H9 (cell line): ENCODE data around the gene COL28A1. TPM values are rescaled to one million over a fixed set of nuclear protein-coding genes. Genes with fewer than 3 reads are reported as not detected.

Source experiments
- DNase-seq: peaks from one replicate; pipeline ENCODE4 v3.0.0-alpha.2; 2017
- H2AFZ ChIP-seq: one replicate; pipeline ENCODE4 v1.6.1; 2013; ENCODE audit warnings: mild to moderate bottlenecking, low read length, control low read depth, moderate library complexity
- H2AK5ac ChIP-seq: 2 replicates; pipeline ENCODE4 v1.6.1; 2013; ENCODE audit warnings: low read length, control low read depth, mixed read lengths; ENCODE audit not compliant: insufficient read length
- H2BK120ac ChIP-seq: one replicate; pipeline ENCODE4 v1.6.1; 2013; ENCODE audit warnings: low read depth, mild to moderate bottlenecking, low read length, control low read depth, inconsistent platforms; ENCODE audit not compliant: poor library complexity, severe bottlenecking
- H2BK12ac ChIP-seq: 2 replicates; pipeline ENCODE4 v1.6.1; 2013; ENCODE audit warnings: low read length, control low read depth, mixed read lengths, low read depth; ENCODE audit not compliant: insufficient read length
- H2BK15ac ChIP-seq: 2 replicates; pipeline ENCODE4 v1.6.1; 2013; ENCODE audit warnings: low read depth, low read length, control low read depth
- H2BK20ac ChIP-seq: one replicate; pipeline ENCODE4 v1.6.1; 2013; ENCODE audit warnings: low read depth, mild to moderate bottlenecking, low read length, control low read depth, inconsistent platforms; ENCODE audit not compliant: poor library complexity, severe bottlenecking
- H2BK5ac ChIP-seq: 2 replicates; pipeline ENCODE4 v1.6.1; 2013; ENCODE audit warnings: low read length, control low read depth, mixed read lengths; ENCODE audit not compliant: insufficient read length
- H3K14ac ChIP-seq: 2 replicates; pipeline ENCODE4 v1.6.1; 2013; ENCODE audit warnings: low read length, control low read depth; ENCODE audit not compliant: insufficient read depth
- H3K18ac ChIP-seq: 2 replicates; pipeline ENCODE4 v1.6.1; 2013; ENCODE audit warnings: low read depth, mild to moderate bottlenecking, mixed read lengths, low read length, control low read depth; ENCODE audit not compliant: insufficient read length
- H3K23ac ChIP-seq: 2 replicates; pipeline ENCODE4 v1.6.1; 2013; ENCODE audit warnings: low read length, control low read depth, mixed read lengths, low read depth; ENCODE audit not compliant: insufficient read length
- H3K23me2 ChIP-seq: 2 replicates; pipeline ENCODE4 v1.6.1; 2013; ENCODE audit warnings: low read depth, mild to moderate bottlenecking, mixed read lengths, low read length, control low read depth; ENCODE audit not compliant: insufficient read length, poor library complexity, severe bottlenecking
- H3K27ac ChIP-seq: 2 replicates; pipeline ENCODE4 v1.5.1; 2013; ENCODE audit warnings: low read length, control low read depth, mixed read lengths, low read depth; ENCODE audit not compliant: insufficient read length
- H3K27me3 ChIP-seq: 2 replicates; pipeline ENCODE4 v1.6.1; 2013; ENCODE audit warnings: low read length, control low read depth, inconsistent platforms; ENCODE audit not compliant: insufficient read depth
- H3K4ac ChIP-seq: 2 replicates; pipeline ENCODE4 v1.6.1; 2013; ENCODE audit warnings: low read depth, mild to moderate bottlenecking, control low read depth, inconsistent platforms, low read length, moderate library complexity
- H3K4me1 ChIP-seq: 2 replicates; pipeline ENCODE4 v1.6.1; 2013; ENCODE audit warnings: low read length, control low read depth, inconsistent platforms; ENCODE audit not compliant: insufficient read depth
- H3K4me2 ChIP-seq: 2 replicates; pipeline ENCODE4 v1.6.1; 2013; ENCODE audit warnings: low read length, control low read depth, mixed read lengths; ENCODE audit not compliant: insufficient read length, insufficient read depth
- H3K56ac ChIP-seq: 2 replicates; pipeline ENCODE4 v1.6.1; 2013; ENCODE audit warnings: low read depth, mild to moderate bottlenecking, mixed read lengths, low read length, control low read depth; ENCODE audit not compliant: insufficient read length
- H3K79me1 ChIP-seq: 2 replicates; pipeline ENCODE4 v1.6.1; 2013; ENCODE audit warnings: low read depth, mild to moderate bottlenecking, moderate library complexity, low read length, control low read depth, inconsistent platforms; ENCODE audit not compliant: insufficient read depth, poor library complexity, severe bottlenecking
- H3K79me2 ChIP-seq: 2 replicates; pipeline ENCODE4 v1.6.1; 2013; ENCODE audit warnings: low read length, control low read depth, inconsistent platforms; ENCODE audit not compliant: insufficient read depth
- H3K9ac ChIP-seq: 2 replicates; pipeline ENCODE4 v1.6.1; 2013; ENCODE audit warnings: low read length, control low read depth, mixed read lengths; ENCODE audit not compliant: insufficient read length; ENCODE audit errors: extremely low read depth
- H3K9me3 ChIP-seq: one replicate; pipeline ENCODE4 v1.6.1; 2013; ENCODE audit warnings: low read depth, low read length, inconsistent platforms; ENCODE audit not compliant: control insufficient read depth
- H3T11ph ChIP-seq: one replicate; pipeline ENCODE4 v1.6.1; 2013; ENCODE audit warnings: mild to moderate bottlenecking, low read length, control low read depth, inconsistent platforms
- H4K20me1 ChIP-seq: one replicate; pipeline ENCODE4 v1.6.1; 2013; ENCODE audit not compliant: control insufficient read depth, insufficient read length, insufficient read depth
- H4K5ac ChIP-seq: 2 replicates; pipeline ENCODE4 v1.6.1; 2013; ENCODE audit warnings: low read depth, mild to moderate bottlenecking, mixed read lengths, low read length, control low read depth; ENCODE audit not compliant: insufficient read length
- H4K8ac ChIP-seq: replicated peaks from 2 replicates; pipeline ENCODE4 v1.6.1; 2013; ENCODE audit warnings: low read length, control low read depth, mixed read lengths, low read depth; ENCODE audit not compliant: insufficient read length
- H4K91ac ChIP-seq: 2 replicates; pipeline ENCODE4 v1.6.1; 2013; ENCODE audit warnings: low read depth, mild to moderate bottlenecking, moderate library complexity, mixed read lengths, low read length, control low read depth; ENCODE audit not compliant: insufficient read length
- H3K27ac Mint-ChIP-seq, 3 experiments: 2 replicates in 2 of 3; 3 replicates in 1 of 3; pipeline ENCODE4 v1.8.0; 2020 to 2021; ENCODE audit warnings: mixed read lengths in 3 of 3, mild to moderate bottlenecking in 1 of 3, moderate library complexity in 1 of 3
- H3K27me3 Mint-ChIP-seq: 2 replicates; pipeline ENCODE4 v1.8.0; 2021; ENCODE audit warnings: low read depth, mild to moderate bottlenecking, moderate library complexity, mixed read lengths
- H3K36me3 Mint-ChIP-seq, 3 experiments: 2 replicates in 2 of 3; 3 replicates in 1 of 3; pipeline ENCODE4 v1.8.0; 2020 to 2021; ENCODE audit warnings: low read depth in 3 of 3, mixed read lengths in 3 of 3; ENCODE audit not compliant: insufficient read depth in 1 of 3
- H3K4me1 Mint-ChIP-seq, 2 experiments: 2 replicates each; pipeline ENCODE4 v1.8.0; 2020; ENCODE audit warnings: mixed read lengths in 2 of 2
- H3K4me3 Mint-ChIP-seq, 2 experiments: 2 replicates in 1 of 2; 3 replicates in 1 of 2; pipeline ENCODE4 v1.8.0; 2020 to 2021; ENCODE audit warnings: mild to moderate bottlenecking in 2 of 2, mixed read lengths in 2 of 2, moderate library complexity in 1 of 2
- H3K9me3 Mint-ChIP-seq, 2 experiments: 2 replicates in 1 of 2; 3 replicates in 1 of 2; pipeline ENCODE4 v1.8.0; 2020; ENCODE audit warnings: mild to moderate bottlenecking in 2 of 2, mixed read lengths in 2 of 2, moderate library complexity in 1 of 2
- CTCF ChIP-seq: fragments of 200-600 bp; sonication (generic); conservative IDR thresholded peaks from 3 replicates; pipeline ENCODE4 v1.8.0; 2021; ENCODE audit warnings: antibody characterized with exemption, mild to moderate bottlenecking
- WGBS: extraction: QIAGEN DNeasy Blood & Tissue Kit; methylation state at CpG from one replicate; pipeline ENCODE4 v1.1.7; 2013; ENCODE audit warnings: missing lambda C conversion rate, low lambda C conversion rate, mixed read lengths; ENCODE audit not compliant: insufficient read length; ENCODE audit errors: extremely low coverage; 5-methylcytosine and 5-hydroxymethylcytosine counted together
- total RNA-seq: library from RNA; stranded (reverse); gene quantifications from 2 replicates; pipeline ENCODE4 v1.2.1, GENCODE V29; 2021

Gene COL28A1
- total RNA-seq, 1 experiment from 2014 or later = 0.66 TPM

GRCh38 chr7:7352845-7353244 is 182.8 kb downstream of the COL28A1 start:
- Histone ChIP-seq H4K5ac (no peak overlapping the region), H2BK12ac (no peak overlapping the region), H3K27me3 (no peaks in the 10 kb centered on the region), H3K79me2 (no peaks in the 10 kb centered on the region), H3K4me2 (peak overlapping the region; percentile 10), H3K56ac (no peak overlapping the region), H3K18ac (peak overlapping the region; percentile 18), H2BK20ac (peak overlapping the region; percentile 65), H3K4me1 (peaks cover 4% of the 10 kb centered on the region), H2BK5ac (peak overlapping the region; percentile 68), H3T11ph (no peak overlapping the region), H4K8ac (no peak overlapping the region), H3K4ac (no peak overlapping the region), H3K9ac (no peak overlapping the region), H4K20me1 (no peaks in the 10 kb centered on the region), H2BK15ac (no peak overlapping the region), H3K23me2 (no peaks in the 10 kb centered on the region), H2BK120ac (peak overlapping the region; percentile 56), H3K27ac (peak overlapping the region; percentile 86), H3K9me3 (peaks cover 14% of the 10 kb centered on the region), H3K79me1 (no peaks in the 10 kb centered on the region), H2AK5ac (no peak overlapping the region), H4K91ac (no peak overlapping the region), H2AFZ (no peak overlapping the region), H3K14ac (no peak overlapping the region), H3K23ac (no peak overlapping the region)
- DNase-seq = peak; percentile 75
- peak; percentile 60 for TF ChIP-seq CTCF
- Mint-ChIP-seq H3K36me3 (peaks cover 6 to 50% (median 44%) of the 10 kb centered on the region in 3 experiments), H3K9me3 (peaks cover 40 to 45% of the 10 kb centered on the region in 2 experiments), H3K27me3 (no peaks in the 10 kb centered on the region), H3K27ac (peak overlapping the region; percentile 34 to 94 (median 71)), H3K4me3 (peak overlapping the region in 1 of 2 experiments; percentile 10; a peak in 1 of 5 replicates), H3K4me1 (peaks cover 52 to 53% of the 10 kb centered on the region in 2 experiments)
- no CpG with 5 or more reads among the region's 3 CpGs for WGBS
